Chondrocyte (in vitro differentiated cells): ENCODE data around the gene FAM114A2. TPM values are rescaled to one million over a fixed set of nuclear protein-coding genes. Genes with fewer than 3 reads are reported as not detected.

ENCODE experiments used
- DNase-seq: peaks from one replicate; pipeline ENCODE4 v3.0.0; 2021; ENCODE audit warnings: mixed read lengths, low spot score
- H3K27ac Mint-ChIP-seq: one replicate; pipeline ENCODE4 v1.8.0; 2021; ENCODE audit warnings: mild to moderate bottlenecking, moderate library complexity, mixed read lengths; ENCODE audit not compliant: unreplicated experiment
- H3K27me3 Mint-ChIP-seq: 2 replicates; pipeline ENCODE4 v1.8.0; 2021; ENCODE audit warnings: low read depth, mixed read lengths
- H3K36me3 Mint-ChIP-seq: 2 replicates; pipeline ENCODE4 v1.8.0; 2021; ENCODE audit warnings: low read depth, mixed read lengths
- H3K4me1 Mint-ChIP-seq: 2 replicates; pipeline ENCODE4 v1.8.0; 2021; ENCODE audit warnings: low read depth, mild to moderate bottlenecking, mixed read lengths
- H3K4me3 Mint-ChIP-seq: one replicate; pipeline ENCODE4 v1.8.0; 2021; ENCODE audit warnings: mild to moderate bottlenecking, moderate library complexity, mixed read lengths; ENCODE audit not compliant: unreplicated experiment
- H3K9me3 Mint-ChIP-seq: 2 replicates; pipeline ENCODE4 v1.8.0; 2021; ENCODE audit warnings: low read depth, mixed read lengths
- total RNA-seq: library from RNA; stranded (reverse); gene quantifications from 3 replicates; pipeline ENCODE4 v1.2.1, GENCODE V29; 2021
- TF ChIP-seq, protein P1 (sequence below): fragments of 200-600 bp; sonication (generic); IDR thresholded peaks from 2 replicates; pipeline ENCODE4 v1.5.0; 2021; ENCODE audit warnings: antibody characterized with exemption, mild to moderate bottlenecking, moderate library complexity

The FAM114A2 gene
- total RNA-seq, 1 donor from 2014 or later: 31.5 TPM

DNA sequence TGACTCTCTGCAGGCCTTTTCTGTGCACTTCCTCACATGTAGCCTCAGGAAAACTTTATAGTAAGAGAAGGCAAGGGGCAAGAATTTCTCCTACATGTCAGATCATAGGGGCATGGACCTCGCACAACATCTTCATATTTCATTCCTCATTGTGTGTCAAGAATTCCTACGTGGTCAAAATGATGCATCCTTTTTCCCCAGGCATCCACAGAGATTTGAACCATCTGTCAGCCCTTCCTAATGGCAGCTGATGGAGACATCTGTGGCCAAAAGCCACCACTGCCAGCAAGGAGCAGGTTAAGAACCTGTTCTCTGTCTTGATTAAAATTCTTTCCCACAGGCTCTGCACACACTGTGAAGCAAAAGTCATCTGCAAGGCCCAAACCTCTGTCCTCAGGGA lies 42.5 kb upstream of the FAM114A2 start:
- H3K9me3 Mint-ChIP-seq: no peaks in the 10 kb centered on the region
- no peak overlapping the region for H3K4me3 Mint-ChIP-seq
- TF ChIP-seq, protein P1, sequence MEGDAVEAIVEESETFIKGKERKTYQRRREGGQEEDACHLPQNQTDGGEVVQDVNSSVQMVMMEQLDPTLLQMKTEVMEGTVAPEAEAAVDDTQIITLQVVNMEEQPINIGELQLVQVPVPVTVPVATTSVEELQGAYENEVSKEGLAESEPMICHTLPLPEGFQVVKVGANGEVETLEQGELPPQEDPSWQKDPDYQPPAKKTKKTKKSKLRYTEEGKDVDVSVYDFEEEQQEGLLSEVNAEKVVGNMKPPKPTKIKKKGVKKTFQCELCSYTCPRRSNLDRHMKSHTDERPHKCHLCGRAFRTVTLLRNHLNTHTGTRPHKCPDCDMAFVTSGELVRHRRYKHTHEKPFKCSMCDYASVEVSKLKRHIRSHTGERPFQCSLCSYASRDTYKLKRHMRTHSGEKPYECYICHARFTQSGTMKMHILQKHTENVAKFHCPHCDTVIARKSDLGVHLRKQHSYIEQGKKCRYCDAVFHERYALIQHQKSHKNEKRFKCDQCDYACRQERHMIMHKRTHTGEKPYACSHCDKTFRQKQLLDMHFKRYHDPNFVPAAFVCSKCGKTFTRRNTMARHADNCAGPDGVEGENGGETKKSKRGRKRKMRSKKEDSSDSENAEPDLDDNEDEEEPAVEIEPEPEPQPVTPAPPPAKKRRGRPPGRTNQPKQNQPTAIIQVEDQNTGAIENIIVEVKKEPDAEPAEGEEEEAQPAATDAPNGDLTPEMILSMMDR: no peak
- H3K27me3 Mint-ChIP-seq: no peaks in the 10 kb centered on the region
- no peak for DNase-seq
- H3K27ac Mint-ChIP-seq: no peak overlapping the region
- peaks cover 8% of the 10 kb centered on the region for H3K4me1 Mint-ChIP-seq
- no peaks in the 10 kb centered on the region for H3K36me3 Mint-ChIP-seq

DNA sequence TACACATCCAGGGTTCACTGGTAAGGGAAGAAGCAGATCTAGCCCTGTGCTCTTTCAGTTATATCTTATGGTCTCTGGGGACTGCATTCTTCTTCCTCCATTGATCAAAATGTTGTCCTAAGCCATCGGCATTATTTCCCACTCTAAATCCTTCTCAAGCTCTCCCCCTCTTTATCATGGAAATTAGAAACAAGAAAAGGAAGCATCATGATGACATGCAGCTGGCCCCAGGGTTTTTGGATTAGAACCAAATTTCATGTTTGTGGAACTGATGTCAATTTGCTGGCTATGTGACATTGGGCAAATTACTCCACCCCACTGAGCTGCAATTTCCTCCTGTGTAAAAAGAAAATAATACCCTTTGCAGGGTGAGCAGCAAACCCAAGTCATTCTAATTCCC lies 39.6 kb upstream of the FAM114A2 start:
- no peak overlapping the region for H3K4me3 Mint-ChIP-seq
- no peak overlapping the region for H3K27ac Mint-ChIP-seq
- no peak for DNase-seq
- no peaks in the 10 kb centered on the region for H3K9me3 Mint-ChIP-seq
- H3K27me3 Mint-ChIP-seq: no peaks in the 10 kb centered on the region
- no peaks in the 10 kb centered on the region for H3K36me3 Mint-ChIP-seq
- TF ChIP-seq, protein P1: no peak
- H3K4me1 Mint-ChIP-seq: peaks cover 8% of the 10 kb centered on the region

DNA sequence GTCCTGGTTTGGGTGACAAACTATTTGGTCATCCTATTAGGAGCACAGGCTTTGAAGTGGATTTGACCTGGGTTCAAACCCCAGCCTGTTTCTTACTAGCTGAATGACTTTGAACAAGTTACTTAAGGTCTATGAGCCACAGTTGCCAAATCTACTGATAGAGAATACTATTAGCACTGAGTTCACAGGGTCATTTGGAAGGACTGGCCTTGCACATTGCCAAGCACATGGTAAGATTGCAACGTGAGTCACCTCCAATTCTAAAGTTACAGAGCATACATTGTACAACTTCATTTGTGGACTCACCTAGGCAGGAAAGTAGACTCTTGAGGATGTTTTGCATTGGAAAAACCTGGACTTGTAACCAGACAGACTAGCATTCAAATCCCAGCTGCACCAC lies 39.0 kb upstream of the FAM114A2 start:
- Mint-ChIP-seq H3K27me3 (no peaks in the 10 kb centered on the region), H3K4me1 (peaks cover 8% of the 10 kb centered on the region), H3K4me3 (no peak overlapping the region), H3K9me3 (no peaks in the 10 kb centered on the region), H3K36me3 (no peaks in the 10 kb centered on the region), H3K27ac (no peak overlapping the region)
- no peak for DNase-seq
- TF ChIP-seq, protein P1: no peak

DNA sequence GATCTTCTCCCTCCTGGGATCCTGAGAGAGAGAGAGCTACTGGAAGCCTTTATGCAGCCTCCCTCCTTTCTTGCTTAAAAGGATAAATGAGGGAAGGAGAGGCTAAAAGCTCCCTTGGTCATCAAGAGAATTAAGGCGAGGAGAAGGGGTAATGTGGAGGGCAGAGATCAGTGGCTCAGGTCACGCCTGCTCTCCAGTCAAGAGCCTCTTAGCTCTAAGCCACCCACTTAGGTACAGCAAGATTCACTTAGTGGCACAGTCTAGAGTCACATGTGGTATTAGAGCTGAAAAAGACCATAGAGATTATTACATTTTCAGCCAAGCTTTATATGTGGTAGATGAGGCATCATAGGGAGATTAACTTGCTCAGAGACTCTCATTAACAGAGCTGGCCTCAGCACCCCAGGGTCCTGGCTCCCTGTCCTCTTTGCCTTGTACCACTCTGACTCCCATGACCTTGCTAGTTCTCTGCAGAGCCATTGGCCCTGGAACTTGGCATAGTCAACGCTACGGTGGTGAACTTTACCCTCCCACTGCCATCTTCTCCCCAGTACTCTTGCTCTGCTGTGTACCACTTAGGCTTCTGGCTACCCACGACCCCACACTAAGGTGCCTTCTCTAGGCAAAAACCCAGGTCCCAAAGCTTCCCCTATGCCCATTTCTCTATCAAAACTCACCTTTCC lies 37.7 kb upstream of the FAM114A2 start:
- Mint-ChIP-seq H3K27me3 (no peaks in the 10 kb centered on the region), H3K9me3 (no peaks in the 10 kb centered on the region), H3K27ac (no peak overlapping the region), H3K4me1 (peaks cover 10% of the 10 kb centered on the region), H3K4me3 (no peak overlapping the region), H3K36me3 (no peaks in the 10 kb centered on the region)
- TF ChIP-seq, protein P1: no peak
- DNase-seq: no peak

DNA sequence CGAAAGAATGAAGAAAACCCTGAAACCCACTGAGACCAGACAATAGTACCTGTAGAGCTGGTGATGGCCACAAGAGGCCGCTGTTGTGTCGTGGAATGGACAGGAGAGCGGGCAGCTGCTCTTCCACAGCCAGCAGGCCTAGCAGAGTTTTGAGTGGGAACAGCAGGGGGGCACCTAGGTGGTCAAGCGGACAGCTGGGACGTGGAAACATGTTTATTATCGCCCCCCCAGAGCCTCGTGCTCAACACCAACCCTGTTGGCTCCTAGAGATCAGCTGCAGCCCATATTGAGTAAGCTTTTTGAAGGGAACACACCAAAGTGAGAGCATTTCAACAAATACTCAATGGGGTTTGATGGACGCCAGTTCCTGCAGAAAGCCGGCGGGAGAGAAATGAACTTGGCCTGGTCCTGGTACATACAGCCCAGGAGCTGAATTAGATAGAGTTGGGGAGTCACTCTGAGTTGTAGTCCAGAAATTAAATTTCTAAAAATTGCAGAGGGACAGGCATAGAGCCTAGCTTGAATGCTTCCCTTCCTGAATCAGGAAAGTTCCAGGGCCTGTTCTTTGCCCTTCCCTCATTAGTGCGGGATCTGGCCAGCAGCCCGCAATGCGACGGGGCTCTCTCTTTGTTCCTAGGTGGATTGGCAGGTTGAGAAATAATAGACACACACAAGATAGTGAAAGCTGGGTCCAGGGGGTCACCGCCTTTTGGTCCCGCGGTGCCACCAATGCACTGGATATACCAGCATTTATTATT lies 33.9 kb upstream of the FAM114A2 start:
- no peaks in the 10 kb centered on the region for H3K36me3 Mint-ChIP-seq
- TF ChIP-seq, protein P1: peak; percentile 99
- no peak for DNase-seq
- H3K27ac Mint-ChIP-seq: no peak overlapping the region
- H3K4me3 Mint-ChIP-seq: no peak overlapping the region
- no peaks in the 10 kb centered on the region for H3K9me3 Mint-ChIP-seq
- peaks cover 3% of the 10 kb centered on the region for H3K4me1 Mint-ChIP-seq
- no peaks in the 10 kb centered on the region for H3K27me3 Mint-ChIP-seq
